HG03442 (cell line): ENCODE measurements around the gene NFIX.

Experiments used
- ATAC-seq: cut with Tn5 transposase; IDR thresholded peaks from one replicate; pipeline ENCODE4 v1.9.1; 2021; ENCODE audit warnings: mild to moderate bottlenecking, moderate library complexity; ENCODE audit not compliant: unreplicated experiment

The NFIX gene

DNA sequence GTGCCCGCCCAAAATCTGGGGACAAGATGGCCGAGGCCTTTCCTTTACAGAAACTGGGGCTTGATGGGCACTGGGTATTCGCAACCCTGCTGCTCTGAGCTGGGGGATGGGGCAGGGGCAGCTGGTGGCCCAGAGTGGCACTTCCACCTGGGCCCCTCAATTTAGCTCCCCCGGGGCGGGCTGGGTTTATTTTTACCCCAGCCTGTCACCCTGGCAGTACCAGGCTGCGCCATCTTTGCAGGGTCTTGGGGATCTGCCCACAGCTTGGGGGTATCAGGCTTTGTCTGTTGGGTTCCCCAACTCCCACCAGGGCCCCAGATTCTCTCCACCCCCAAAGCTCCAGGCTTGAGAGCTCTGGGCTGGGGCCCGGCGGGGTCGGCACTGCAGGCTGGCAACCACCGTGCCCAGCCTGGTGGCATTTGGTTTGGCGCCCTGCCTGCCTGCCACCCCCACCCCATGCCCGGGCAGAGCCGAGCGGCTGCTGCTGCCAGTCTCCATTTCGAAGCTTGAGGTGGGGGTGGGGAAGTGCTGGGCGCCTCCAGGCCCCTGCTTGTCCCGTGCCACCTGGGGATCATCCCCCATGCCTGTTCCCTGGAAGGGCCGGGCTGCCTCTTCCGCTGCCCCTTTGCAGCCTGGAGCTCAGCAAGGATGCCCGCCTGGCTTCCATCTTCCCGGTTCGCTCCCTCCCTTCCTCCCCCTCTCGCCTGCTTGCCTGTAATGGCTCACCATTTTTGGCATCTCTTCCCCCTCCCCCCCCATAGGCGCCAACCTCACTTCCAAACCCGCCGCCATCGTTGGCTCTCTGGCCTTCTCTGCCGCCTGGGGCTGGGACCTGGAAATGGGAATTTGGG lies 11.4 kb downstream of the NFIX start:
- ATAC-seq, result no peak

DNA sequence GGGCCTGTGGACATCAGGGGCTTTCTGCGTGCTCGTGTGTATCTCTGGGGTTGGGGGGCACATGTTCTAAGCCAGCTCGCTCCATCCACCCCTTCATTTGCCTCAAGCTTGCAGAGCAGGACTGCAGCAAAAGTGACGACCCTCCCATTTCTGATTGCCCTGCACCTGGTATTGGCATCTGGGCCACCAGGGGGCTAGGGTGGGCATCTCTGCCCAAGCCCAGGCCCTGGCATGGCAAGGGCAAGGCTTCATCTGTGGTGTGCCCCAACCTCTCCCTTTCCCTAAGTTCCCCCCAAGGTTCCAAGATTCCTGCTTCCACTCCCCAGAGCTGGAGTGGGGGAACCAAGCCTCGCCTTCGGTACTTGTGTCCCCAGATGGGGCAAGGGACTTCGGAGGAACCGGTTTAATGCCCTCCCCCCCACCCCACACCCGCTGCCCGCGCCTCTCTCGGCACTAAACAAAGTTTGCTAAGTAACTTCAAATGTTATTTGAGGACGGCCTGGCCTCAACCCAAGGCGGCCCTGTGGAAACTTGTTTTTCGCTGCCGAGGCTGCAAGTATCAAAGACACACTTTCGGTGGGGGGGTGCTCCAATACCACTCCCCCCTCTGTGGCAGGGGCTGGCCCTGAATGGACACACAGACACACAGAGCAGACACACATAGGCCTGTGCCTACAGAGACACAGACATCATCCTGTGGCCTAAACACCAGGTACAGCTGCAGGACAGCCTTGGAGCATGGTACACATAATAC lies 12.2 kb downstream of the NFIX start:
- ATAC-seq, result no peak

- no peak for ATAC-seq
Observed at GRCh38 chr19:13008926-13009787, 13.9 kb downstream of the NFIX start.

- no peak for ATAC-seq
Observed at GRCh38 chr19:13010038-13010991, 15.0 kb downstream of the NFIX start.

- no peak for ATAC-seq
Observed at GRCh38 chr19:13010992-13011652, 15.8 kb downstream of the NFIX start.

DNA sequence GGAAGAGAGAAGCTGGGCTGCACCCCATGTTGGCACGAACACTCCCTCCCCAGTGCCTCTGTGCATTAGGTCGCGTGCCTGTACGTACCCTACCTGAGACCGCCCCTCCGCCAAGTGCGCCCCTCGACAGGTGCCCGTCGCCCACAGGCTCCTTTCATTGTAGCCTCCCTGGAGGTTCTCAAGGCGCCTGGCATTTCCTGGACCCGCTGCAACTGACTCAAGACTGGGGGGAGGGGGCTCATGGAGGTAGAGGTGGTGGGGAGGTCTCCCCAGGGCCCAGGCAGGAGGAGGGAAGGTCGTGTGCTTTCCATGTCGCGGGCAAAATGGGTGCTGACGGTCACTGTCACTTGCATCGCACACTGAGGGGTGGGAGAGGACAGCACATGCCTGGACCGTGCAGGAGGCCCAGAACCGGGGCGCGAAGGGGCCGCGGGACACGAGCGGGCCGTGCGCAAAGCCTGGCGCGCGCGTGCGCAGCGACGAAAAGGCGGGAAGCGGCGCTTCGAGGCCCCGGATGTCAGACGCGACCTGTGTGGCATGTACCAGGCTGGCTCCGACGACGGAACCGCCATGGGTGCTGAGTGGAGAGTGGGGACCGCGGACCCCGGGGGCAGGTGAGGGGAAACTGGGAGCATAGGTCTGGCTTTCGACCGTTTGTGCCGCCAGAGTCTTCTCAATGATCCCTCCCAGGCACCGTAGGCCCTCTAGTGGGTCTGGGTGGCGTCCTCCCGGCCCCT lies 16.5 kb downstream of the NFIX start:
- no peak for ATAC-seq

DNA sequence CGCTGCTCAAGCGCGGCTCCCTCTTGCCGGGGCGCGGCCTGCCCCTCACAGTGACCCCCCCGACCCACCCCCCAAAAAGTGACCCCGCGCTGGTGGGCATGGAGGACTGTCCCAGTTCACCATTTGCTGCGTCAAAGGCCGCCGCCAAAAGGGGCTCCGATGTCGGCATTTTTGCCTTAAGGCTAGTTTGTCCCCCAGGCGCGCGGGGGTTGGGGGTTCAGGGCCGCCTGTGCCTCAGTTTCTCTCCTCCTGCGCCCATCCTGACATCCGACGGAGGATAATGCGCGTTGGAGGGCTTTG lies 17.1 kb downstream of the NFIX start:
- ATAC-seq, result no peak

GRCh38 chr19:13012690-13013608 lies 17.7 kb downstream of the NFIX start:
- no peak for ATAC-seq

GRCh38 chr19:13013649-13014048 lies 18.4 kb downstream of the NFIX start:
- ATAC-seq, result no peak

- ATAC-seq, result no peak
Observed at GRCh38 chr19:13014101-13014920, 19.0 kb downstream of the NFIX start.

DNA sequence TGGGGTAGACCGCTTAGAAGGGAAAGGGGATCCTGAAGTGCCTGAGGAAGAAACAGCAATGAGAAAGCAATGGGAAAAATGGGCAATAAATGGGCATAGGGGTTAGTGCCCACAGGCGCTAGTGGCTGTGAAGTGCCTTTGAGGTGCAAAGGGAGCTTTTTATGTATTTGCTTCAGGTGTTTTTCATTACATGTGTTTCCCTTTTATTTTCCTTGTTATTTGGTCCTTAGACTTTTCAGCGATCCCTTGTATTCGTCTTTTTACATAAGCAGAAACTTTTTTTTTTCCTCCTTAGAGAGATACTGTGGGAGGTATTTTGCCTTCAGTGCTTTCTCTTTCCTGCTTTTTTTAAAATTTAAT lies 19.6 kb downstream of the NFIX start:
- no peak for ATAC-seq

DNA sequence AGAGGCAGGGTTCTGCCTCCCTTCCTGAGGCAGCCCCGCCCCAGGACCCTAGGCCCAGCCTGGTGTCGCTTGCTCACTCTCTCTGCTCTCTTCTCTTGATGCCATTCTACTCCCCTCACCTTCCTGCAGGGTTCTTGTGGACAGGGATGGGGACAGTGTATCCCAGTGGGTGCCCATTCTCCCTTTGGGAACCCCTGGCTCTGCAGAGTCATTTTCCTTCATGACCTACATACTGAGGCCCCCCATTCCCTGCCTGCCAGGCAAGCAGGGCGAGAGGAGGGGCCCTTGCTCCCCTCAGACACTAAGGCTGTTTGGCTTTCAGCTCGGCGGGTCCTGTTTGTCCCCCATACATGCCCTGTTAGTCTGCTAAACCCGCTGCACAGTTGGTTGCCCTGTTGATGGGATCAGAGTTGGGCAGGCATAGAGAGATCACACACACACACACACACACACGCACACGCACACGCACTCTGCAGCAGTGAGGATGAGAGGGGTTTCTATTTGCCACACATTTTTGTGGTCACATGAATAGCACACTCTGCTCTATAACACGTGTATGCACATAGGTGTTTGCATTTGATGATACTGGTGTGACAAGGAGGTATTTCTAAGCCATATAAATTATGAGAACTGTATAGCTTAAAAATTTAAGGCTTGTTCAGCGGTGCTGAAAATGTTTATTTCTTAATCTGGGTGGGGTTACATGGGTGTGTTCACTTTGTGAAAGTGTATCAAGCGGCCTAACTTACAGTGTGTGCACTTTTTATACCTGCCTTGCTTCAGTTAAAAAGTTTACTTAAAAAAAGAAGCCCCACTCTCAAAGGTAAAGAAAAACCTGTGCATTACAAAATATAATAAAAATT lies 20.3 kb downstream of the NFIX start:
- no peak for ATAC-seq

DNA sequence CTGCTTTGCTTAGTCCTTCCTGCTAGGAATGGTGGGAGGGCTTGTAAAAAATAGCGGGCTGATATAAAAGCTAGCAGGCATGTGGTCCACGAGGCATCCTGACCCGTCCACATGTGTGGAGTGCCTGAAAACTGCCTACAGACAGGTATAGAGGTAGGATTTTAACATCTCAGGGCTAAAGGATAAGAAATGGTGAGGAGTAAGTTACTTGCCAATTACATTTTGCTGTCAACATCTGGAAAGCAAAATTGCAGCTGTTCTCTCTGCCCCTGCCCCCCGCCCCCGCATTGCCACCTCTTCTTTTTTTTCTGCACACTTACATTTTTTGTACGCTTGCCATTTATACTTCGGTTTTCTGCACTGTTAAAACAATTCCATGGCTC lies 21.0 kb downstream of the NFIX start:
- no peak for ATAC-seq

- no peak for ATAC-seq
Observed at GRCh38 chr19:13016628-13017305, 21.5 kb downstream of the NFIX start.

- ATAC-seq, result no peak
Observed at GRCh38 chr19:13017306-13018034, 22.2 kb downstream of the NFIX start.
